K562 (cell line): Measurements from ENCODE around the gene CDCP1. TPM values are rescaled to one million over a fixed set of nuclear protein-coding genes. Genes with fewer than 3 reads are reported as not detected.

Experiments
- ATF6 ChIP-seq: sonication (generic); formaldehyde crosslinking; IDR thresholded peaks from 2 replicates; pipeline ENCODE4 v1.4.0; 2020; ENCODE audit warnings: mild to moderate bottlenecking, missing genetic modification reagents
- FIP1L1 ChIP-seq: fragments of 200-400 bp; formaldehyde crosslinking; IDR thresholded peaks from 2 replicates; pipeline ENCODE4 v1.6.1; 2018; ENCODE audit warnings: mild to moderate bottlenecking, low read depth, low read length; ENCODE audit not compliant: poor library complexity, severe bottlenecking
- MCM3 ChIP-seq: fragments of 450-650 bp; IDR thresholded peaks from 2 replicates; pipeline ENCODE4 v1.6.1; 2016
- NBN ChIP-seq: fragments of 450-650 bp; IDR thresholded peaks from 2 replicates; pipeline ENCODE4 v1.6.1; 2016; ENCODE audit warnings: low read depth, mild to moderate bottlenecking
- NONO ChIP-seq, 2 experiments: fragments of 200-400 bp in 1 of 2; fragments of 450-650 bp in 1 of 2; formaldehyde crosslinking in 1 of 2; IDR thresholded peaks; 2 replicates each; pipeline ENCODE4 v1.6.1; 2017; ENCODE audit warnings: low read depth in 2 of 2, mild to moderate bottlenecking in 2 of 2, moderate library complexity in 2 of 2, low read length in 1 of 2
- NR2C2 ChIP-seq, 2 experiments: fragments of 200-800 bp in 1 of 2; sonication (Bioruptor generic) in 1 of 2; sonication (generic) in 1 of 2; formaldehyde crosslinking in 1 of 2; IDR thresholded peaks; 2 replicates each; pipeline versions ENCODE4 v1.6.1 to v1.8.0; 2016 to 2022; ENCODE audit warnings: mild to moderate bottlenecking in 1 of 2, missing compliant biosample characterization in 1 of 2, missing genetic modification characterization in 1 of 2, missing genetic modification reagents in 1 of 2
- PHB ChIP-seq: fragments of 250-450 bp; sonication (Bioruptor Pico); IDR thresholded peaks from 2 replicates; pipeline ENCODE4 v1.5.0; 2021
- POLR2A ChIP-seq: fragments of 450-650 bp; conservative IDR thresholded peaks from 2 replicates; pipeline ENCODE4 v1.6.1; 2016
- RNF219 ChIP-seq: fragments of 250-450 bp; sonication (Bioruptor Pico); IDR thresholded peaks from 2 replicates; pipeline ENCODE4 v1.5.0; 2022; ENCODE audit warnings: mild to moderate bottlenecking
- TAF7 ChIP-seq: fragments of 450-650 bp; IDR thresholded peaks from 2 replicates; pipeline ENCODE4 v1.6.1; 2016; ENCODE audit warnings: missing genetic modification characterization, missing compliant biosample characterization
- ZNF124 ChIP-seq: sonication (generic); formaldehyde crosslinking; IDR thresholded peaks from 2 replicates; pipeline ENCODE4 v1.8.1; 2022; ENCODE audit warnings: missing genetic modification reagents
- polyA plus RNA-seq, 8 experiments: library from polyadenylated mRNA; depleted of rRNA in 4 of 8; stranded (reverse) in 5 of 8; unstranded in 3 of 8; fragments of >200 nt; fragmentation: Nextera tagmentation in 2 of 8; fragmentation: Illumina TruSeq in 1 of 8; extraction: Ambion mirVana in 2 of 8; extraction: Trizol in 1 of 8; gene quantifications; 2 replicates each; pipeline versions ENCODE4 v1.2.1 to v1.2.3, GENCODE V29; 2011 to 2014; ENCODE audit warnings: inconsistent platforms in 1 of 8, missing spikeins in 1 of 8
- total RNA-seq, 7 experiments: library from RNA; depleted of rRNA in 6 of 7; stranded (reverse); fragments of >200 nt in 6 of 7; fragmentation: Illumina TruSeq in 2 of 7; extraction: Trizol in 2 of 7; gene quantifications; 2 replicates each; pipeline versions ENCODE4 v1.2.1 to v1.2.3, GENCODE V29; 2011 to 2021; ENCODE audit warnings: low replicate concordance in 1 of 7
- TF ChIP-seq, protein P1 (sequence below): sonication (generic); formaldehyde crosslinking; IDR thresholded peaks from 2 replicates; pipeline ENCODE4 v1.8.0; 2023; ENCODE audit warnings: mild to moderate bottlenecking, missing genetic modification reagents
- TF ChIP-seq, protein P2 (sequence below): fragments of 450-650 bp; IDR thresholded peaks from 2 replicates; pipeline ENCODE4 v1.6.1; 2016; ENCODE audit warnings: antibody characterized with exemption

Gene CDCP1
- total and polyA plus RNA-seq, 9 of the 15 experiments (the other 6 are each of a cell fraction or from before 2014, with no cell fraction given): 3.9 to 16.4 (median 5.2) TPM

DNA sequence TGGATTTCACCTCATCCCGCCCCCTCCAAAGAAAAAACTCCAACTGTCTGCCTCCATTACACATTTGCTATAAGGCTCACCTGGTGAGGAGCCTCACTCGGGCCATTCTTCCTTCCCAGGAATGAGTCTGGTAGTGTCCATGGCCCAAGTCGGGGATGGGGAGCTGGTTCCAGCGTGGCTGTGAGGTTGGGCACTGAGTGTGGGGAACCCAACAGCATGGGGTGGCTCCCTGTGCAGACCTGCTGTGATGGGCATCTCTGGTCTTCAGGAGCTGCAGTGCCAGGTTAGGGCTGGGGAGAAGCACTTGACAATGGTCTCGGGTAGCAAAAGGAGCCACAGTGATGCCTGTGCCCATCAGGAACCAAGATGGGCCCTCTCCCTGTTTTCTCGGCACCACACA is 40.7 kb upstream of the CDCP1 start (continued):
- no peak for TF ChIP-seq FIP1L1
- no peak for TF ChIP-seq NBN
- no peak for TF ChIP-seq MCM3
- no peak for TF ChIP-seq ZNF124 (CRISPR knock-in tag)
- TF ChIP-seq PHB: no peak
- TF ChIP-seq TAF7 (tag): no peak
- no peak for TF ChIP-seq POLR2A
- TF ChIP-seq, protein P1, sequence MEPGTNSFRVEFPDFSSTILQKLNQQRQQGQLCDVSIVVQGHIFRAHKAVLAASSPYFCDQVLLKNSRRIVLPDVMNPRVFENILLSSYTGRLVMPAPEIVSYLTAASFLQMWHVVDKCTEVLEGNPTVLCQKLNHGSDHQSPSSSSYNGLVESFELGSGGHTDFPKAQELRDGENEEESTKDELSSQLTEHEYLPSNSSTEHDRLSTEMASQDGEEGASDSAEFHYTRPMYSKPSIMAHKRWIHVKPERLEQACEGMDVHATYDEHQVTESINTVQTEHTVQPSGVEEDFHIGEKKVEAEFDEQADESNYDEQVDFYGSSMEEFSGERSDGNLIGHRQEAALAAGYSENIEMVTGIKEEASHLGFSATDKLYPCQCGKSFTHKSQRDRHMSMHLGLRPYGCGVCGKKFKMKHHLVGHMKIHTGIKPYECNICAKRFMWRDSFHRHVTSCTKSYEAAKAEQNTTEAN (CRISPR knock-in tag): no peak
- no peak for TF ChIP-seq NONO (IDR thresholded peaks at IDR 0.05; ENCODE audit: low read depth in 2 of 2, low read length in 1 of 2)
- TF ChIP-seq RNF219 (CRISPR knock-in tag): no peak
- TF ChIP-seq NR2C2 (CRISPR knock-in tag; IDR thresholded peaks at IDR 0.05): no peak
- TF ChIP-seq NR2C2 (tag; IDR thresholded peaks at IDR 0.05): no peak
- TF ChIP-seq, protein P2, sequence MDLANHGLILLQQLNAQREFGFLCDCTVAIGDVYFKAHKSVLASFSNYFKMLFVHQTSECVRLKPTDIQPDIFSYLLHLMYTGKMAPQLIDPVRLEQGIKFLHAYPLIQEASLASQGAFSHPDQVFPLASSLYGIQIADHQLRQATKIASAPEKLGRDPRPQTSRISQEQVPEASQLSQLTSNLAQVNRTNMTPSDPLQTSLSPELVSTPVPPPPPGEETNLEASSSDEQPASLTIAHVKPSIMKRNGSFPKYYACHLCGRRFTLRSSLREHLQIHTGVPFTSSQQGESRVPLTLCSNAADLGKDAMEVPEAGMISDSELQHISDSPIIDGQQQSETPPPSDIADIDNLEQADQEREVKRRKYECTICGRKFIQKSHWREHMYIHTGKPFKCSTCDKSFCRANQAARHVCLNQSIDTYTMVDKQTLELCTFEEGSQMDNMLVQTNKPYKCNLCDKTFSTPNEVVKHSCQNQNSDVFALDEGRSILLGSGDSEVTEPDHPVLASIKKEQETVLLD: no peak
- no peak for TF ChIP-seq ATF6 (CRISPR knock-in tag)
- TF ChIP-seq, all 486 proteins: peak for 0
